ENCODE data around the gene TRMT44. TPM values are rescaled to one million over a fixed set of nuclear protein-coding genes. Genes with fewer than 3 reads are reported as not detected.

Gene TRMT44
- total and polyA plus RNA-seq, 2 donors (not counting 1 experiment from before 2014, with no cell fraction given) = 13.3 to 37.4 TPM

DNA sequence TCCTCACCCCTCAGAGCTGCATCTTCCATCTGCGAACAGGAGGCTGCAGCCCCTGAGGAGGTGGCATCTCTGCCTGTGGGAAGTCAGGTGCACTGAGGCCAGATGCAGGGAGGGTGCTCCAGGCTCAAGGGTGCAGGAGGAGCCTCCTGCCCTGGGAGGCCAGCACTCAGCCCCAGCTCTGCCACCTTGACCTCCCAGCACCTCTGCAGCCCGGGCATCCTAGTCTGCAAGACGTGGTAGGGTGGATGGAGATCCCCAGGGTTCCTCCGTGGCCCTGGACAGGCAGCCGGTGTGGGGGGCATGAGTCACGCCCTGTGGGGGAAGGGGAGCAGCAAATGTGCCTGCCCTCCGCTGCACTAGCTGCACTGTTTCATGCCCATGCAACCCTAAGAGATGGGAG, 64.7 kb downstream of the TRMT44 start:
- no peaks in the 10 kb centered on the region for H4K20me1 ChIP-seq (ENCODE audit: control insufficient read depth, insufficient read depth, low read length, poor library complexity, severe bottlenecking)
- H3K36me3 ChIP-seq (replicated peaks in 1 of 2; ENCODE audit: control extremely low read depth in 1 of 2, control insufficient read depth in 1 of 2, extremely low read depth in 1 of 2, insufficient read depth in 2 of 2, low read length in 1 of 2) = no peaks in the 10 kb centered on the region
- no peak for DNase-seq
- 97% methylated on average over 6 of the region's 7 CpGs for WGBS (ENCODE audit: insufficient coverage)
- no peak overlapping the region for H2AFZ ChIP-seq (ENCODE audit: insufficient read depth, low read depth, low read length, poor library complexity, severe bottlenecking)
- H3K27ac ChIP-seq (ENCODE audit: low read length in 2 of 2) = no peak overlapping the region
- no peaks in the 10 kb centered on the region for H3K27me3 ChIP-seq (replicated peaks in 1 of 4; ENCODE audit: control extremely low read depth in 1 of 4, control insufficient read depth in 3 of 4, insufficient read depth in 4 of 4, low read length in 3 of 4)
- H3K4me2 ChIP-seq (replicated peaks; ENCODE audit: low read depth, low read length, poor library complexity, severe bottlenecking) = no peak overlapping the region
- POLR2A ChIA-PET = no interaction called here
- H3K4me3 Mint-ChIP-seq = no peak overlapping the region
- no peaks in the 10 kb centered on the region for H3K9me3 Mint-ChIP-seq (ENCODE audit: insufficient read depth)
- peaks cover 0 to 17% (median 0%) of the 10 kb centered on the region in 3 donors for H3K9me3 ChIP-seq (ENCODE audit: control extremely low read depth in 1 of 3, control insufficient read depth in 2 of 3, insufficient read depth in 1 of 3, low read length in 2 of 3)
- CTCF ChIA-PET = no interaction called here
- H3K27ac Mint-ChIP-seq = no peak overlapping the region
- no peak overlapping the region for H3K9ac ChIP-seq (ENCODE audit: low read length)
- H3K4me1 ChIP-seq (ENCODE audit: control insufficient read depth in 2 of 2, insufficient read depth in 2 of 2, low read length in 2 of 2) = no peaks in the 10 kb centered on the region
- intact Hi-C loops (cut with micrococcal nuclease) = no loop called here
- H3K27me3 Mint-ChIP-seq = no peaks in the 10 kb centered on the region
- H3K4me1 Mint-ChIP-seq = no peaks in the 10 kb centered on the region
- H3K4me3 ChIP-seq (ENCODE audit: control extremely low read depth in 1 of 5, extremely low read depth in 1 of 5, insufficient read depth in 1 of 5, low read depth in 2 of 5, low read length in 4 of 5) = no peak overlapping the region
- H3K79me2 ChIP-seq (ENCODE audit: control insufficient read depth, insufficient read depth, low read length) = no peaks in the 10 kb centered on the region
- ATAC-seq (ENCODE audit: low read depth) = no peak
- TF ChIP-seq, protein P1, sequence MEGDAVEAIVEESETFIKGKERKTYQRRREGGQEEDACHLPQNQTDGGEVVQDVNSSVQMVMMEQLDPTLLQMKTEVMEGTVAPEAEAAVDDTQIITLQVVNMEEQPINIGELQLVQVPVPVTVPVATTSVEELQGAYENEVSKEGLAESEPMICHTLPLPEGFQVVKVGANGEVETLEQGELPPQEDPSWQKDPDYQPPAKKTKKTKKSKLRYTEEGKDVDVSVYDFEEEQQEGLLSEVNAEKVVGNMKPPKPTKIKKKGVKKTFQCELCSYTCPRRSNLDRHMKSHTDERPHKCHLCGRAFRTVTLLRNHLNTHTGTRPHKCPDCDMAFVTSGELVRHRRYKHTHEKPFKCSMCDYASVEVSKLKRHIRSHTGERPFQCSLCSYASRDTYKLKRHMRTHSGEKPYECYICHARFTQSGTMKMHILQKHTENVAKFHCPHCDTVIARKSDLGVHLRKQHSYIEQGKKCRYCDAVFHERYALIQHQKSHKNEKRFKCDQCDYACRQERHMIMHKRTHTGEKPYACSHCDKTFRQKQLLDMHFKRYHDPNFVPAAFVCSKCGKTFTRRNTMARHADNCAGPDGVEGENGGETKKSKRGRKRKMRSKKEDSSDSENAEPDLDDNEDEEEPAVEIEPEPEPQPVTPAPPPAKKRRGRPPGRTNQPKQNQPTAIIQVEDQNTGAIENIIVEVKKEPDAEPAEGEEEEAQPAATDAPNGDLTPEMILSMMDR (IDR thresholded peaks at IDR 0.05) = no peak
- no peak for TF ChIP-seq EZH2 (IDR thresholded peaks at IDR 0.05; ENCODE audit: borderline replicate concordance, insufficient read depth, low read depth, low read length, poor library complexity, severe bottlenecking)

DNA sequence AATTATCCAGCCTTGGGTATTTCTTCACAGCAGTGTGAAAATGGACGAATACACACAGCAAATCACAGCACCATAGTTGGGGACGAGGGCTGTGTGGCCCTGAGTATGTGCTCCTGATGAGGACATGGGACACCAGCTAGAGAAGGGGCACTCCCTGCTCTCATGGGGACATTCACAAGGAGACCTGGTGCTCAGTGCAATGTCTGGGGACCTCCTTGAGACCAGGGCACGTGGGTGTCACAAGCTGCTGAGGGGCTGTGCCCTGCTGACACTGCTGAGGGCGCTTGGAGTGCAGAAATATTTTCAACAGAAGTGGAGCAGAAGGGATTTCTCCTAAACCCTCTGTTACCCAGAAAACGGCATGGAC, 65.4 kb downstream of the TRMT44 start:
- H2AFZ ChIP-seq (ENCODE audit: insufficient read depth, low read depth, low read length, poor library complexity, severe bottlenecking) = no peak overlapping the region
- POLR2A ChIA-PET = no interaction called here
- Mint-ChIP-seq H3K27ac (no peak overlapping the region), H3K27me3 (no peaks in the 10 kb centered on the region), H3K4me1 (no peaks in the 10 kb centered on the region), H3K4me3 (no peak overlapping the region), H3K9me3 (ENCODE audit: insufficient read depth) (no peaks in the 10 kb centered on the region)
- no peaks in the 10 kb centered on the region for H3K36me3 ChIP-seq (replicated peaks in 1 of 2; ENCODE audit: control extremely low read depth in 1 of 2, control insufficient read depth in 1 of 2, extremely low read depth in 1 of 2, insufficient read depth in 2 of 2, low read length in 1 of 2)
- ATAC-seq (ENCODE audit: low read depth) (no peak), DNase-seq (no peak)
- H3K9me3 ChIP-seq (ENCODE audit: control extremely low read depth in 1 of 3, control insufficient read depth in 2 of 3, insufficient read depth in 1 of 3, low read length in 2 of 3) = peaks cover 0 to 17% (median 0%) of the 10 kb centered on the region in 3 donors
- no peak overlapping the region for H3K27ac ChIP-seq (ENCODE audit: low read length in 2 of 2)
- H3K4me3 ChIP-seq (ENCODE audit: control extremely low read depth in 1 of 5, extremely low read depth in 1 of 5, insufficient read depth in 1 of 5, low read depth in 2 of 5, low read length in 4 of 5) = no peak overlapping the region
- intact Hi-C loops (cut with micrococcal nuclease) = no loop called here
- TF ChIP-seq, protein P1 (IDR thresholded peaks at IDR 0.05) = no peak
- no peak for TF ChIP-seq EZH2 (IDR thresholded peaks at IDR 0.05; ENCODE audit: borderline replicate concordance, insufficient read depth, low read depth, low read length, poor library complexity, severe bottlenecking)
- no peaks in the 10 kb centered on the region for H3K27me3 ChIP-seq (replicated peaks in 1 of 4; ENCODE audit: control extremely low read depth in 1 of 4, control insufficient read depth in 3 of 4, insufficient read depth in 4 of 4, low read length in 3 of 4)
- H3K9ac ChIP-seq (ENCODE audit: low read length) = no peak overlapping the region
- no peaks in the 10 kb centered on the region for H3K4me1 ChIP-seq (ENCODE audit: control insufficient read depth in 2 of 2, insufficient read depth in 2 of 2, low read length in 2 of 2)
- CTCF ChIA-PET = no interaction called here
- H4K20me1 ChIP-seq (ENCODE audit: control insufficient read depth, insufficient read depth, low read length, poor library complexity, severe bottlenecking) = no peaks in the 10 kb centered on the region
- 92% methylated on average over 2 of the region's 5 CpGs for WGBS (ENCODE audit: insufficient coverage)
- H3K4me2 ChIP-seq (replicated peaks; ENCODE audit: low read depth, low read length, poor library complexity, severe bottlenecking) = no peak overlapping the region
- no peaks in the 10 kb centered on the region for H3K79me2 ChIP-seq (ENCODE audit: control insufficient read depth, insufficient read depth, low read length)
